GM19193 (cell line): ENCODE measurements around the gene SMPD1.
A peak's percentile ranks its signal among the peaks of the same experiment; 100 is the strongest.

Experiments used
- POLR2A ChIP-seq: IDR thresholded peaks from 4 replicates; pipeline ENCODE4 v1.6.1; 2011; ENCODE audit not compliant: insufficient read depth, insufficient read length; ENCODE audit errors: extremely low read depth

SMPD1 gene

GRCh38 chr11:6389905-6390717 lies at the start of gene SMPD1:
SMPD1 (plus strand) TSS chr11:6390474; CDS start chr11:6390599, 125 bp downstream.
- TF ChIP-seq POLR2A = peak; percentile 84

DNA sequence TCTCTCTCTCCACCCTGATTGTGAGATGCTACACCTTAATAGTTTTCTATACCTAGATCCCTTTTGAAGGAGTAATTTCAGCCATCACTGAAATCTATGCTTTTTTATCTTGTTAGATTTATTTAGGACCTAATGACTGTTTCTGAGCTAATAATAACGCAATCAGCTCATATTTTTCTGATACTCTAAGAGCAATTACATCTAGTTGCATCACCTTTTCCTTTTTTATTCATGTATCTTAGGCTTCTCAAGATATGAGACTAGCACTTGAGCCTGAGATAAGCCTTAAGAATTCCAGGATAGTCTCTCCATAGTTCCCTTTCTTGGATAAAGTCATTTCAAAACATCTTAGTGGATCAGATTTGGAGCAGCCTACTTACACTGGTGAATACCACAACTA lies 44.9 kb upstream of the SMPD1 start:
- no peak for TF ChIP-seq POLR2A

GRCh38 chr11:6350043-6350442 lies 40.2 kb upstream of the SMPD1 start:
- no peak for TF ChIP-seq POLR2A

DNA sequence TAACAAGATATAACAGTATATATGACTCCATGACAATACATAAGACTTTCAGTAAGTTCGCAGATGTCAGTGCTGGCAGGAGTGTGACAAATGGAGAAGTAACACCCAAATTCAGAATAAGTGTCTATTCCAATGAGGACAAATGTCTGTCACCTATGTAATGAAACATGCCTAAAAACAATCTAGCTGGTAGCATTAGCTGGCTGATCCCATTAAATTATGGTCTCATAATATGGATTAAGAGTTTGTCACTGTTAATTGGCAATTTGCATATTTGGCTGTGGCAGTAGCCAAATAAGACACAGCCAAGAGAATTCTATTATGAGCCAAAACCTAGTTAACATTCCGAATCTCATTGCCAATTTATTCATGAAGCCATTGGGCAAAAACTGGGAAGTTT lies 39.8 kb upstream of the SMPD1 start:
- TF ChIP-seq POLR2A = no peak

- no peak for TF ChIP-seq POLR2A
Observed at GRCh38 chr11:6351782-6352382, 38.4 kb upstream of the SMPD1 start.

GRCh38 chr11:6353367-6353987 lies 36.8 kb upstream of the SMPD1 start:
- TF ChIP-seq POLR2A = no peak

- TF ChIP-seq POLR2A = no peak
Observed at GRCh38 chr11:6354651-6355485, 35.4 kb upstream of the SMPD1 start.

DNA sequence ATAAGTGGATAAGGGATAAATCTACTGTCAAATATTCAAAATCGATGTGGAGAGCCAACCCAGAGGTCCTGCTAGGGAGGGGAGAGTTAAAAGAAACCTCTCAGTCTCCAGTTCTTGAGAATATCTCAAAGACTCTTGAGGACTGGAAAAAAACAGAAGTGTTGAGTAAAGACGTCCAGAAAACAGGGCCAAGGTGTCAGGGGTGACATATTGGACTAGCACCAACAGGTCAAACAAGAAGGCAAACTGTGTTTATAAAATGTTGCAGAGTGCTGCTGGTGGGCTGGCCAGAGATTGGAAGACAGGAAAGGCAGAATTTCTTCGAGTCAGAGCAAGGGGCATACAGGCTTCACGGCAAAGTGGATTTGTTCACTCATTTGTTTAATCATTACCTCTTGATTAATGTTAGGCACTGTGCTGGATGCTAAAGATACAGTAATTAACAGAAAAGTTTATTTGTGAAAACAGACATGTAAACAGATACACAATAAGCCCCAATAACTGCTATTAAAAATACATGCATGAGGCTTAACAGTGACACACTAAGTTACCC lies 33.7 kb upstream of the SMPD1 start:
- no peak for TF ChIP-seq POLR2A

- TF ChIP-seq POLR2A = no peak
Observed at GRCh38 chr11:6357222-6357621, 33.1 kb upstream of the SMPD1 start.

DNA sequence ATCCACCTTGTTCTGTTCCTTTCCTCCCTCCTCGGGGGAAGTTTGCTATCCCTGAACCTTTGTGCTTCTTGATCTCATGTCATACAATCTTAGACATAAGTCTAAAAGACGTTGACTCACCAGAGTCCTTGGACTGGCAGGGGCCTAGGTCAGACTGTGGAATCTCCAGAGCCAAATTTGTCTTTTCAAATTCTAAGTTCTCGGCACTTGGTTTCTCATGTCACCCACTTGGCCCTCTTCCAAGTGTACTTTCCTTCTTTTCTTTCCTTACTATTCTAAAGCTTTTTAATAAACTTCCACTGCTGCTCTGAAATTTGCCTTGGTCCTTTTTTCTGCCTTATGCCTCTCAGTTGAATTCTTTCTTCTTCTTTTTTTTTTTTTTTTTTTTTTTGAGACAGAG lies 30.1 kb upstream of the SMPD1 start:
- TF ChIP-seq POLR2A = no peak

DNA sequence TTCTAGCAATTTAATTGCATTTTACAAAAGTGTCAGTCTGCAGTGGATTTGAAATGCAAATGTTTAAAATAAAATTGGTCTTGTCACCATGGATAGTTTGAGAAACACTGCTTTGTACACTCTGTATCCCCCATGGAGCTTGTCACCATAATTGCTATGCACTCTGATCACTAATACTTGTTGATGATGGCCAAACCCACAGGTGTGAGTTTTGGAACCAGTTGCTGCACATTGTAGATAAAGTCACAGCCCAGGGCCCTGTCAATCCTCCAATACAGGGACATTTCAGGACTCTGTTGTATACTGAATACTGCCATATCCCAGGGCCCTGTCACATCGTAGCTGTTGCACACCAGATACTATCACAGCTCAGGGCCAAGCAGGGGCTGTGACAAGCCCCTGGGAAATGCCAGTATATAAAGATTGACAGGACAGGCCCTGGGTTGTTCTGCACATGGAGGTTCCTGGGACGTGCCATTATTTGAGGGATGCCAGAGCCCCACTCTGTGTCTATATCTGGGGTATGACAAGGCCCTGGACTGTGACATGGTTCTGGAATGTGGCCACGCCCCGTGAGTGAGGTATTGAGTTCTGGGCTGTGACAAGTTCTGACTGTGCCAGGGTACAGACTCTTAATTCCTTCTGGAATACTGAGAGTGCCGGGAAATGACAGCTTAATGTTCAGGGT lies 27.9 kb upstream of the SMPD1 start:
- no peak for TF ChIP-seq POLR2A

DNA sequence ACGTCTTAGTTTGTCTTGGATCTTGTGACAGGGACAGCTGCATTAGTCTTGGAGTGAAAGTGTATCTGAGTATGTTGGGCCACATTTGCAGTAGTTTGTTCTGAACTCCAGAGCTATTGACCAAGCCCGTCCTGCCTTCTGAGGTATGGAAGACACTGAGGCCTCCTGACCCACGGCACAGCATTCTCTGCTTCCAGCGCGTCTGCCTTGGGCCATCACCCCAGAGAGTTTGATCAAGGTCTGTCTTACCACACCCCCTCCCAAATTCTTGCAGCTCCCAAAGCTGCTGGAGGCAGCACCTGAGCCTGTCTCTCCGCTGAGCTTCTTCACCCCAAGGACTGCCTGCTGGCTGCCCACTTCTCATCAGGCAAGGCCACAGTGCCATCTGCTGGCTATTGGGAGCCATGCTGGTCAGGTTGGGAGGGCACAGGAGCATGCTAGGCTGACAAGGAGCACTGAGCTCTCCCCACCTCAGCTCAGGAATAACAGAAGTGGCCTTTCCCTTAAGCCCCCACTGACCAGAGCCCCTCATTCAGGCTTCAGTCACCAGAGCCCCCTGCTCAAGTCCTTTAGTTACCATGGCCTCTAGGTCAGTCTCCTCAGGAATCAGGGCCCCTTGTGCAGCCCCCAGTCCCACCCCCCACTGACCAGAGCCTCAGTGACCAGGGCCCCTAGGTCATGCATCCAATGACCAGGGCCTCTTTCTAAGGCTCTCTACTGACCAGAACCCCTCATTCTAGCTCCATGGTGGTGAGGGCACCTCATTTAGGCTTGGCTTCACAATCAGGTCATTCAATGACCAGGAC lies 27.2 kb upstream of the SMPD1 start:
- no peak for TF ChIP-seq POLR2A

DNA sequence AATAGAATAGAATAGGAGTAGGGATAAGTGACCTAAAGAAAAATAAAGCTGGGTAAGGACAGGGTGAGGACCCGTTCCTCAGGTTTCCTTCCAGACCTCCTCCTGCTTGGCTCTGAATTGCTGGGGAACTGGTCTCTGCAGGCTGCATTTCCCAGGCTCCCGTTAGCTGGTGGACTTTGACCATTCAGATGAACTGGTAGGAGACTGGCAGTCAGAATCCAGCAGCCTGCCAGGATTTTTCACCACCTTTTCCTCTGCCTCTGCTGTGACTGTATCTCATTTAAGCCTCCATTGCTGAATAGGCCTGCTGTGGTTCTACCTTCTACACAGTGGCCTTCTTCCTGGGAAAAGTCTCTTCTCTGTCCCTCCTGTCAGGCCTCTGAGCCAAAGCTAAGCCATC lies 24.6 kb upstream of the SMPD1 start:
- TF ChIP-seq POLR2A = no peak
